Middle frontal gyrus (tissue), 1 donor: ENCODE data around the gene SLC30A9.

ENCODE experiments used
- DNase-seq: peaks from one replicate; pipeline ENCODE4 v3.0.0-alpha.2; 2015; ENCODE audit warnings: low spot score; ENCODE audit errors: extremely low spot score

SLC30A9 gene

GRCh38 chr4:41990365-41991111 lies at the start of gene SLC30A9:
Gene SLC30A9, plus strand, starts transcription at chr4:41990530. Its CDS starts 122 bp downstream, at chr4:41990652.
- peak; percentile 96 for DNase-seq

DNA sequence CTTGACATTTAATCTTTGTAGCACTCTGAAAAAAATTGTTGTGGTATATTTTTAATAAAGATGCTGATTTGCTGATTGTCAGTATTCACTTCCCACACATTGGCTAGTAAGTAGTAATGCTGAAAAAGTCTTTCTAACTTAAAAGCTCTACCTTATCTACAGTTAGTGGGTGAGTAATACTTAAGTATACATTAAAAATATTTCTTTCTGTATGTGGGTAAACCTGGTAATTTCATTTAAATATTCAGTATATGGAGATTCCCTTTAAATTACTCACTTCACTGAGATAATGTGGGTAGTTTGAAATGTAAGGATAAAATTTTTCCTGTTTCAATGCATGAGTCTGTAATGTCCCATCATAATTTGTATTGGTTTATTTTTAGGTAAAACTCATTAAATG lies 49.5 kb upstream of the SLC30A9 start:
- no peak for DNase-seq

DNA sequence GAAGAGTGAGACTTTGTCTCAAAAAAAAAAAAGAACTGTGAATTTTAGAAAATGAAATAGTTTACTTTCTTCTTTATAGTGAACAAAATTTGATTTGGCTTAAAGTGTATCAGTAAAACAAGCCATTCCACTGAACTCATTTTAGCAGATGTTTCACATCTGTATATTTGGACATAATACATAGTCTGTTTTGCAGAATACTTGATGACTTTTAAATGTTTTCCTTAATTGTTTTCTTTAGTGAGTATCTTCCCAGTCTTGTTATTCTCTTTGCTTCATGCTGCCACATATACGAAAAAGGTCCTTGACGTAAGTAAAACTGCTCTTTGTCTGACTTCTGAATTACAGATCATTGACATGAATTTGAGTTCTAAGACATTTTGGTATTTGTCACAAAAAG lies 46.8 kb upstream of the SLC30A9 start:
- DNase-seq = no peak

- no peak for DNase-seq
These were observed 46.2 kb upstream of the SLC30A9 start for GRCh38 chr4:41944089-41944488.

GRCh38 chr4:41949531-41949930 lies 40.8 kb upstream of the SLC30A9 start:
- no peak for DNase-seq

DNA sequence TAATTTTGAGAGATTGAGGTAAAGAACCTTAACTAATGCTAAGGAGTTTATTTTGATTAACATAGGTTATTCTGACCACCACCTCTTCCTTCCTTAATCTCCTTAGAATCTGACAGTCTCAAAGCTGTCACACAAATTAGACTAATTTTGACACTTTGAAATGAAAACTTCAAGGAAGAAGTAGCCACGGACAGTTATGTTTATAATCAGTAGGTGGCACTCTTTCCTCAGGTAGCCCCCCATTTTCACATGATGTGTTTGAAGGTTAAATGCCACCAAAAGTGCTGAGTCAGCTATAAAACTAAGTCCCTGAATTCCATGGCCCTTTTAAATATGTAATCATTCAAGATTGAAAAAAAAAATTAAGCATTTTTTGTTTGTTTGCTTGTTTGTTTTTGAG lies 32.7 kb upstream of the SLC30A9 start:
- DNase-seq = no peak

DNA sequence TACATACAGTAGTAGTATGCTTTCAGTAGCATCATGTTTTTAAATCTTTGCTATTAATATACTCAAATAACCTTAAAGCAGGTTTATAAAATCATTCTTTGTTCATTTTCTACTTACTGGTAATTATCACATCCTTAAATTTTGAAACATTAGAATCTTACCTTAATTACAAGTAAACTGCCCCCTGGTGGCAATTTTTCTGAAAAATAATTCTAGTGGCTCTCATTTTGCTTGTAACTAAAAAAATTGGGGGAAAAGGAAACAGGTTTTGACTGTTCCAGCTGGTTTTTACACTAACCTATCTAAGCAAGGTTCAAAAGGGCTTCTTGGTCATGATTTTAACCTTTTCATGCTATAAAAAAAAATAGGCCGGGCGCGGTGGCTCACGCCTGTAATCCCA lies 27.2 kb upstream of the SLC30A9 start:
- DNase-seq = no peak

GRCh38 chr4:41964401-41964800 lies 25.9 kb upstream of the SLC30A9 start:
- DNase-seq = no peak

DNA sequence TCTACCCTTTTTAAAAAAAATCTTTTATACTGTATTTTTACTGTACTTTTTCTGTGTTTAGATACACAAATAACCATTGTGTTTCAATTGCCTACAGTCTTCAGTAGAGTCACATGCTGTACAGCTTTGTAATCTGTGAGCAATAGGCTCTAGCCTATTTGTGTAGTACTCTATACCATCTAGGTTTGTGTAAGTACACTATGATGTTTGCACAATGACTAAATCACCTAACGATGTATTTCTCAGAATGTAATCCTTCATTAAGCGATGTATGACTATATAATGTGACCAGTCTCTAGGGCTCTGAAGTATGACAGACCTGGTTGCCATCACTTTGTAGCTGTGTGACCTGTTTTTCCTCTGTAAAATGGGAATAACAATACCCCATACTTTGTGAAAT lies 22.9 kb upstream of the SLC30A9 start:
- no peak for DNase-seq

DNA sequence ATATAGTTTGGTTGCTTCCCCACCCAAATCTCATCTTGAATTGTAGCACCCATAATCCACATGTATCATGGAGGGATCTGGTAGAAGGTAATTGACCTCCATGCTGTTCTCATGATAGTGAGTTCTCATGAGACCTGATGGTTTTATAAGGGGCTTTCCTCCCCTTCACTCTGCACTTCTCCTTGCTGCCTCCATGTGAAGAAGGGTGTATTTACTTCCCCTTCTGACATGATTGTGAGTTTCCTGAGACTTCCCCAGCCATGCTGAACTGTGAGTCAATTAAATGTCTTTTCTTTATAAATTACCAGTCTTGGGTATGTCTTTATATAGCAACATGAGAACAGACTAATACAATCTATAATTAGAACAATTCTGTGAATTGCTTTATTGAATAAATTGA lies 20.7 kb upstream of the SLC30A9 start:
- no peak for DNase-seq

- no peak for DNase-seq
These were observed 15.0 kb upstream of the SLC30A9 start for GRCh38 chr4:41975341-41975740.

DNA sequence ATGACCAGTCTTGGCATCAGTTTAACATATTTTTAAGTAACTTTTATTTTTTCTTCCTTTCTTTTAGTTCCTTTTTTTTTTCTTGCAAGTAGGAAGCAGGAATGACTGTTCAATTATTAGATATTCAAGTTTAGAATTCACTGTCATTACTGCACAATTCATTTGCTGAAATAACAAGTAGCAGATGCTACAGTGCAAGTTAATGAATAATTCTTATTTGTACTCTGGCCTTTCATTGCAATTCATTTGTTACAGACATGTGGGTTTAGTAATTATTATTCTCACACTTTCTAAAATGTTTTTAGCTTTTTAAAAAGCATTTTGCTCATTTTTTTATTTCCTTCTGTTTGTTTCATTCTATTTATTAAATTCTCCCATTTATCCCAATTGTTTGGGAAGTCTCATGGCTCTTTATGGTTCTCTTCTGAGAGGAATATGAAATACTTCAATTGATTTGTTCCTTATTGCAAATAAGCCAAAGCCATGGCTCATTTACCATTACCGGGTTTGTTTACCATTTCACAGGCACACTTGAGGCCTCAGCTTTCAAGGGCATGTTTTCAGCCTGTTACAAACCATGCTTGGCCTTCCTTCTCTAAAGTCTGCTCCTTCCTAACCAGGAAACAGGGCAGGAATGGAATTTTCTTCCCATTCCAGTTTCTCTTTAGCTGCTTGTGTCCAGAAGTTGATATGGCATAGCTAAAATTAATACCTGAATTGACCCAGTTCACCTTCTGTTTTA lies 13.4 kb upstream of the SLC30A9 start:
- DNase-seq = no peak

- no peak for DNase-seq
These were observed 12.6 kb upstream of the SLC30A9 start for GRCh38 chr4:41977709-41978108.

- DNase-seq = no peak
These were observed 8.9 kb upstream of the SLC30A9 start, which contains the start of gene DCAF4L1 for GRCh38 chr4:41981456-41981855. Gene DCAF4L1, plus strand, starts transcription at chr4:41981756. Its CDS starts 37 bp downstream, at chr4:41981793.

DNA sequence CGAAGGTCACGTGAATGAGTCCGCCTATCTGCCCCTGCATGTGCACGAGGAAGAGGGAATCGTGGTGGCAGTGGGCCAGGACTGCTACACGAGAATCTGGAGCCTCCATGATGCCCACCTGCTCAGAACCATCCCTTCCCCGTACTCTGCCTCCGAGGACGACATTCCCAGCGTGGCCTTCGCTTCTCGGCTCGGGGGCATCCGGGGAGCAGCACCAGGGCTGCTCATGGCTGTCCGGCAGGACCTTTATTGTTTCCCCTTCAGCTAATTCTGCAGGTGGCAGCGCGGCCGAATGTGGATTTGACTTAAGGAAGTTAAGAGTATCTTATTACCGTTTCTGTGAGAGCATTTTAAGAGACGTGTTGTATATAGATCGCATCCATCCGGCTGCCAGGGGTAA lies 7.6 kb upstream of the SLC30A9 start:
- DNase-seq = no peak

- no peak for DNase-seq
These were observed 5.2 kb upstream of the SLC30A9 start for GRCh38 chr4:41985151-41985550.

DNA sequence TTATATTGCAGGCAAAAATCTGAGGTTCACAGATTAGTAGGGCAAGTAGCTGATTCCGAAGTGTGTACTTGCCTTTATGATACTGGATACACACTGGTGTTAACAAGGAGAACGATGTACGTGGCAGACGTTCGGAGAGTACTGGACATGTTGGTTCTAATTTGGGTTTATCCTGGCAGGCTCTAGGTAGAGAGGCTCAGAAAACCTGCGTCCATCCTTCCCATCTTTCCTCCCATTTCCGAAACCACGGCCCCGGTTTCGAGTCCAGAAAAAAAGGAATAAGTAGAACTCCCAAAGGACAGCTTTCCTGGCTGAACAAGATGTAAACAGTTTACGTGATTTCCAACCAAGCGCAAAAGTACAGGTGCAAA lies 351 bp upstream of the SLC30A9 start:
- DNase-seq = no peak

- no peak for DNase-seq
These were observed 1.8 kb downstream of the SLC30A9 start for GRCh38 chr4:41991916-41992767.

GRCh38 chr4:41992967-41993857 lies 2.9 kb downstream of the SLC30A9 start:
- no peak for DNase-seq

- no peak for DNase-seq
These were observed 4.2 kb downstream of the SLC30A9 start for GRCh38 chr4:41994461-41994985.

DNA sequence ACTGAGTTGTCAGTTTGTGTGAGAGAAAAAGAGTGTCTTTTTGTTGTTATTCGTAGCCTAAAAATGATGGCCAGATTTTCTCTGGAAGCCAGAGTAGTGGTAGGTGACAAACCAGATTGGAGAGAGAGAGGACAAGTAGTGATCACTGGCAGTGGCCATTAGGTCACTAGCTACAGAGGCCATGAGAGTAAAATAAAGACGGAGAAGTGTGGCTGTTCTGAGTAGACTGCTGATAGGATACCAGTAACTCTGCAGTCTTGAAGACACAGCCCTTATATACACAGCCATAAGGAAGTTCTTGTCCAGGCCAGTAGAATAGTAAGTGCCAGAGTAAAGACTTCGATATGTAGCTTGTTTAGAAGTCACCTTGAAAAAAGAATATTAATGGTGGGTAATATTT lies 7.7 kb downstream of the SLC30A9 start:
- DNase-seq = no peak
